Measurements from ENCODE around the gene SREK1.

Gene SREK1

DNA sequence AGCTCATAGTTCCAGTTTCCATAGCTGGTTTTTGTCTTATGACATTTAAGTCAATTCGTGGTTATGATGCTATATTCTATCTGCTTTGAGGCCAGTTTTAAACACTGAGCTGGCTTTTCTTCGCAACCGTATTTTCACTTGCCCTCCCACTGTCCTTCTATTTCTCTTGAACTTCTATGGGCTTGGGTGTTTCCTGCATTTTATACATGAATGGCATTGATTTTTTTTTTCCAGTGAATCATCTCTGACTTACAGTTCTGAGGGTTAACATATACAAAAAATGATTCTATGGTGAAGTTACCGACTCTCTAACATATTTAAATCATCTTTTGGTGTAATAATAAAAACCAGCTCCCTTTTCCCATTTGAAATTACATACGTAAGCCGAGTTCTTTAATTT, 88.2 kb downstream of the SREK1 start:
- no peaks in the 10 kb centered on the region for H3K36me3 ChIP-seq (ENCODE audit: control insufficient read depth in 4 of 4, insufficient read depth in 4 of 4, low read length in 3 of 4)
- no peak overlapping the region for H3K27ac ChIP-seq (ENCODE audit: insufficient read depth in 1 of 2, low read depth in 1 of 2, low read length in 2 of 2, poor library complexity in 1 of 2, severe bottlenecking in 2 of 2)
- WGBS (ENCODE audit: insufficient coverage): 100% methylated on average over 5 of the region's 6 CpGs
- CTCF ChIA-PET: no interaction called here
- H3K4me1 ChIP-seq (ENCODE audit: control extremely low read depth in 1 of 4, control insufficient read depth in 4 of 4, insufficient read depth in 4 of 4, low read length in 3 of 4): no peaks in the 10 kb centered on the region
- no peaks in the 10 kb centered on the region for H3K27me3 ChIP-seq (replicated peaks in 2 of 5; ENCODE audit: control insufficient read depth in 4 of 5, insufficient read depth in 5 of 5, low read length in 4 of 5)
- POLR2A ChIA-PET: no interaction called here
- H3K4me3 ChIP-seq (ENCODE audit: control insufficient read depth in 1 of 7, extremely low read depth in 1 of 7, insufficient read depth in 4 of 7, low read depth in 2 of 7, low read length in 6 of 7): no peak overlapping the region
- no peak for DNase-seq
- H3K9me3 ChIP-seq (ENCODE audit: control extremely low read depth in 1 of 5, control insufficient read depth in 4 of 5, insufficient read depth in 2 of 5, low read depth in 1 of 5, low read length in 4 of 5): peaks cover 0 to 2% (median 0%) of the 10 kb centered on the region in 5 experiments

- POLR2A ChIA-PET: no interaction called here
- peaks cover 0 to 2% (median 0%) of the 10 kb centered on the region in 5 experiments for H3K27me3 ChIP-seq (replicated peaks in 2 of 5; ENCODE audit: control insufficient read depth in 4 of 5, insufficient read depth in 5 of 5, low read length in 4 of 5)
- no peak overlapping the region for H3K27ac ChIP-seq (ENCODE audit: insufficient read depth in 1 of 2, low read depth in 1 of 2, low read length in 2 of 2, poor library complexity in 1 of 2, severe bottlenecking in 2 of 2)
- peaks cover 0 to 2% (median 0%) of the 10 kb centered on the region in 5 experiments for H3K9me3 ChIP-seq (ENCODE audit: control extremely low read depth in 1 of 5, control insufficient read depth in 4 of 5, insufficient read depth in 2 of 5, low read depth in 1 of 5, low read length in 4 of 5)
- no peak overlapping the region for H3K4me3 ChIP-seq (ENCODE audit: control insufficient read depth in 1 of 7, extremely low read depth in 1 of 7, insufficient read depth in 4 of 7, low read depth in 2 of 7, low read length in 6 of 7)
- no peak for DNase-seq
- CTCF ChIA-PET: no interaction called here
- no peaks in the 10 kb centered on the region for H3K4me1 ChIP-seq (ENCODE audit: control extremely low read depth in 1 of 4, control insufficient read depth in 4 of 4, insufficient read depth in 4 of 4, low read length in 3 of 4)
- WGBS (ENCODE audit: insufficient coverage): 93% methylated on average over 9 of the region's 12 CpGs
- H3K36me3 ChIP-seq (ENCODE audit: control insufficient read depth in 4 of 4, insufficient read depth in 4 of 4, low read length in 3 of 4): no peaks in the 10 kb centered on the region
Measured at GRCh38 chr5:66232706-66233445, 88.8 kb downstream of the SREK1 start.

All from common myeloid progenitor, CD34-positive (primary cell).